PFSK-1 (cell line): ENCODE results near the gene TOLLIP.

Experiments
- FOXP2 ChIP-seq: optimal IDR thresholded peaks from 2 replicates; pipeline ENCODE3; 2011; ENCODE audit warnings: borderline replicate concordance, control low read depth, inconsistent platforms; ENCODE audit not compliant: insufficient read depth; ENCODE audit errors: extremely low read length, extremely low read depth
- POLR2AphosphoS5 ChIP-seq: IDR thresholded peaks from 2 replicates; pipeline ENCODE4 v1.6.1; 2012; ENCODE audit warnings: low read depth, mild to moderate bottlenecking, control low read depth, low read length, moderate library complexity
- SIN3A ChIP-seq: IDR thresholded peaks from 2 replicates; pipeline ENCODE4 v1.6.1; 2012; ENCODE audit warnings: mild to moderate bottlenecking, low read length, moderate library complexity, borderline replicate concordance; ENCODE audit not compliant: insufficient read depth
- TAF1 ChIP-seq: IDR thresholded peaks from 2 replicates; pipeline ENCODE4 v1.6.1; 2012; ENCODE audit warnings: low read length, control low read depth, borderline replicate concordance; ENCODE audit not compliant: insufficient read depth
- TF ChIP-seq, protein P1 (sequence below), 2 experiments: IDR thresholded peaks; 2 replicates each; pipeline versions ENCODE4 v1.6.1 to v1.8.0; 2011 to 2012; ENCODE audit warnings: low read depth in 2 of 2, low read length in 2 of 2, control low read depth in 1 of 2, inconsistent platforms in 1 of 2, mild to moderate bottlenecking in 1 of 2, moderate library complexity in 1 of 2; ENCODE audit not compliant: insufficient read depth in 1 of 2

- TF ChIP-seq TAF1 (no peak), POLR2AphosphoS5 (no peak), SIN3A (no peak), FOXP2 (no peak)
- TF ChIP-seq, protein P1, sequence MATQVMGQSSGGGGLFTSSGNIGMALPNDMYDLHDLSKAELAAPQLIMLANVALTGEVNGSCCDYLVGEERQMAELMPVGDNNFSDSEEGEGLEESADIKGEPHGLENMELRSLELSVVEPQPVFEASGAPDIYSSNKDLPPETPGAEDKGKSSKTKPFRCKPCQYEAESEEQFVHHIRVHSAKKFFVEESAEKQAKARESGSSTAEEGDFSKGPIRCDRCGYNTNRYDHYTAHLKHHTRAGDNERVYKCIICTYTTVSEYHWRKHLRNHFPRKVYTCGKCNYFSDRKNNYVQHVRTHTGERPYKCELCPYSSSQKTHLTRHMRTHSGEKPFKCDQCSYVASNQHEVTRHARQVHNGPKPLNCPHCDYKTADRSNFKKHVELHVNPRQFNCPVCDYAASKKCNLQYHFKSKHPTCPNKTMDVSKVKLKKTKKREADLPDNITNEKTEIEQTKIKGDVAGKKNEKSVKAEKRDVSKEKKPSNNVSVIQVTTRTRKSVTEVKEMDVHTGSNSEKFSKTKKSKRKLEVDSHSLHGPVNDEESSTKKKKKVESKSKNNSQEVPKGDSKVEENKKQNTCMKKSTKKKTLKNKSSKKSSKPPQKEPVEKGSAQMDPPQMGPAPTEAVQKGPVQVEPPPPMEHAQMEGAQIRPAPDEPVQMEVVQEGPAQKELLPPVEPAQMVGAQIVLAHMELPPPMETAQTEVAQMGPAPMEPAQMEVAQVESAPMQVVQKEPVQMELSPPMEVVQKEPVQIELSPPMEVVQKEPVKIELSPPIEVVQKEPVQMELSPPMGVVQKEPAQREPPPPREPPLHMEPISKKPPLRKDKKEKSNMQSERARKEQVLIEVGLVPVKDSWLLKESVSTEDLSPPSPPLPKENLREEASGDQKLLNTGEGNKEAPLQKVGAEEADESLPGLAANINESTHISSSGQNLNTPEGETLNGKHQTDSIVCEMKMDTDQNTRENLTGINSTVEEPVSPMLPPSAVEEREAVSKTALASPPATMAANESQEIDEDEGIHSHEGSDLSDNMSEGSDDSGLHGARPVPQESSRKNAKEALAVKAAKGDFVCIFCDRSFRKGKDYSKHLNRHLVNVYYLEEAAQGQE (IDR thresholded peaks at IDR 0.05; ENCODE audit: insufficient read depth in 1 of 2, low read depth in 2 of 2, low read length in 2 of 2), result no peak
Observed at GRCh38 chr11:1339066-1339675, 29.7 kb upstream of the TOLLIP start.
